Stimulated activated CD4-positive, alpha-beta T cell treated with anti-CD3 and anti-CD28 coated beads, Interleukin-12 subunit alpha, Interleukin-12 subunit beta, amount 100 ng/mL, for 48 hours (primary cell): ENCODE measurements around the gene PRXL2A.
"Not testable (repeated sequence)": the region's sequence is repeated elsewhere in the genome, so short reads cannot be mapped to it uniquely, and the experiment has no call there.

ENCODE experiments used
- DNase-seq, 3 donors: peaks; one replicate each; pipeline ENCODE4 v3.0.0-alpha.2; 2020; ENCODE audit warnings: low read depth in 2 of 3, low spot score in 1 of 3

Gene PRXL2A

GRCh38 chr10:80473692-80474596 lies 65.6 kb downstream of the PRXL2A start:
- no peak for DNase-seq

- no peak for DNase-seq
Observed at GRCh38 chr10:80474597-80474910, 66.2 kb downstream of the PRXL2A start.

GRCh38 chr10:80474941-80475340 lies 66.6 kb downstream of the PRXL2A start:
- no peak for DNase-seq

- DNase-seq, result not testable (repeated sequence)
Observed at GRCh38 chr10:80475641-80476040, 67.3 kb downstream of the PRXL2A start.

- DNase-seq, result no peak
Observed at GRCh38 chr10:80476685-80477084, 68.3 kb downstream of the PRXL2A start.

GRCh38 chr10:80477813-80478212 lies 69.5 kb downstream of the PRXL2A start:
- no peak for DNase-seq

- DNase-seq, result not testable (repeated sequence)
Observed at GRCh38 chr10:80480373-80480772, 72.0 kb downstream of the PRXL2A start.

- no peak for DNase-seq
Observed at GRCh38 chr10:80480852-80481251, 72.5 kb downstream of the PRXL2A start.

- DNase-seq, result no peak
Observed at GRCh38 chr10:80484243-80484642, 75.9 kb downstream of the PRXL2A start.

GRCh38 chr10:80484676-80485075 lies 76.3 kb downstream of the PRXL2A start:
- DNase-seq, result no peak

GRCh38 chr10:80485076-80485945 lies 77.0 kb downstream of the PRXL2A start:
- no peak for DNase-seq

- no peak for DNase-seq
Observed at GRCh38 chr10:80485946-80486764, 77.8 kb downstream of the PRXL2A start.
